ENCODE data around the gene DGKI. TPM values are rescaled to one million over a fixed set of nuclear protein-coding genes. Genes with fewer than 3 reads are reported as not detected.

DGKI gene
- total RNA-seq, 4 donors from 2014 or later, result 45.1 to 71.0 (median 48.7) TPM

- intact Hi-C loops (cut with DNase I), result no loop called here
- TF ChIP-seq, protein P1, sequence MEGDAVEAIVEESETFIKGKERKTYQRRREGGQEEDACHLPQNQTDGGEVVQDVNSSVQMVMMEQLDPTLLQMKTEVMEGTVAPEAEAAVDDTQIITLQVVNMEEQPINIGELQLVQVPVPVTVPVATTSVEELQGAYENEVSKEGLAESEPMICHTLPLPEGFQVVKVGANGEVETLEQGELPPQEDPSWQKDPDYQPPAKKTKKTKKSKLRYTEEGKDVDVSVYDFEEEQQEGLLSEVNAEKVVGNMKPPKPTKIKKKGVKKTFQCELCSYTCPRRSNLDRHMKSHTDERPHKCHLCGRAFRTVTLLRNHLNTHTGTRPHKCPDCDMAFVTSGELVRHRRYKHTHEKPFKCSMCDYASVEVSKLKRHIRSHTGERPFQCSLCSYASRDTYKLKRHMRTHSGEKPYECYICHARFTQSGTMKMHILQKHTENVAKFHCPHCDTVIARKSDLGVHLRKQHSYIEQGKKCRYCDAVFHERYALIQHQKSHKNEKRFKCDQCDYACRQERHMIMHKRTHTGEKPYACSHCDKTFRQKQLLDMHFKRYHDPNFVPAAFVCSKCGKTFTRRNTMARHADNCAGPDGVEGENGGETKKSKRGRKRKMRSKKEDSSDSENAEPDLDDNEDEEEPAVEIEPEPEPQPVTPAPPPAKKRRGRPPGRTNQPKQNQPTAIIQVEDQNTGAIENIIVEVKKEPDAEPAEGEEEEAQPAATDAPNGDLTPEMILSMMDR (IDR thresholded peaks at IDR 0.05), result no peak
- no peak for TF ChIP-seq POLR2A (IDR thresholded peaks at IDR 0.05)
- no peaks in the 10 kb centered on the region for H3K9me3 ChIP-seq
- H3K4me3 ChIP-seq (replicated peaks in 1 of 3), result no peak overlapping the region
- H3K27ac ChIP-seq, result no peak overlapping the region
- 96 to 97% methylated on average over 3 of the region's 3 CpGs for WGBS, 2 donors
- peaks cover 0 to 8% of the 10 kb centered on the region in 2 donors for H3K36me3 ChIP-seq
- no peaks in the 10 kb centered on the region for H3K27me3 ChIP-seq
- no peak for DNase-seq
- peaks cover 12% of the 10 kb centered on the region in 2 donors for H3K4me1 ChIP-seq
Observed at GRCh38 chr7:137869260-137869659, 22.5 kb upstream of the DGKI start.

DNA sequence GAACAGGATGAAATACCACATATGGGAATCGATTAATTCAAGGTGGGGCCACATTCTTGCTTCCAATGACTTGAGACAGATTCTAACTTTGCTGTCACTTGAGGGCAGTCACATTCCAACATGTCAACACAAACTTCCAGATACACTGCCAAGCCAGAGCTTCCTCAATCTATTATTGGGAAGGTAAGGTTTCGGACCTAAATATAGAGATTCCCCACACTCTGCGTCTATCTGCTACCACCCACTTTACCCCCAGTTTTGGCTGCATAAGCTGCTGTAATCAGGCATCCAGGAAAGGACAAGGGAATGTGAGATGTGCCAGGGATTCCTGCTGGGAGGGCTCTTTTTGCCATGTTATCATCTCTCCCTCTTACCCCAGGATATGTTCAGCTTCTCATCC, 20.5 kb upstream of the DGKI start:
- TF ChIP-seq POLR2A (IDR thresholded peaks at IDR 0.05), result no peak
- TF ChIP-seq, protein P1 (IDR thresholded peaks at IDR 0.05), result no peak
- intact Hi-C loops (cut with DNase I), result no loop called here
- Histone ChIP-seq H3K27me3 (no peaks in the 10 kb centered on the region), H3K36me3 (peaks cover 0 to 8% of the 10 kb centered on the region in 2 donors), H3K27ac (no peak overlapping the region), H3K4me1 (no peaks in the 10 kb centered on the region), H3K4me3 (replicated peaks in 1 of 3) (no peak overlapping the region), H3K9me3 (no peaks in the 10 kb centered on the region)
- WGBS, 2 donors, result 93% methylated on average over 3 of the region's 3 CpGs
- DNase-seq, result no peak

- TF ChIP-seq POLR2A (IDR thresholded peaks at IDR 0.05), result no peak
- TF ChIP-seq, protein P1 (IDR thresholded peaks at IDR 0.05), result no peak
- no peak for DNase-seq
- H3K27ac ChIP-seq, result no peak overlapping the region
- intact Hi-C loops (cut with DNase I), result no loop called here
- no peaks in the 10 kb centered on the region for H3K4me1 ChIP-seq
- no peak overlapping the region for H3K4me3 ChIP-seq (replicated peaks in 1 of 3)
- 94 to 95% methylated on average over 1 of the region's 1 CpG for WGBS, 2 donors
- no peaks in the 10 kb centered on the region for H3K27me3 ChIP-seq
- peaks cover 0 to 8% of the 10 kb centered on the region in 2 donors for H3K36me3 ChIP-seq
- H3K9me3 ChIP-seq, result no peaks in the 10 kb centered on the region
Observed at GRCh38 chr7:137865764-137866163, 19.0 kb upstream of the DGKI start.

DNA sequence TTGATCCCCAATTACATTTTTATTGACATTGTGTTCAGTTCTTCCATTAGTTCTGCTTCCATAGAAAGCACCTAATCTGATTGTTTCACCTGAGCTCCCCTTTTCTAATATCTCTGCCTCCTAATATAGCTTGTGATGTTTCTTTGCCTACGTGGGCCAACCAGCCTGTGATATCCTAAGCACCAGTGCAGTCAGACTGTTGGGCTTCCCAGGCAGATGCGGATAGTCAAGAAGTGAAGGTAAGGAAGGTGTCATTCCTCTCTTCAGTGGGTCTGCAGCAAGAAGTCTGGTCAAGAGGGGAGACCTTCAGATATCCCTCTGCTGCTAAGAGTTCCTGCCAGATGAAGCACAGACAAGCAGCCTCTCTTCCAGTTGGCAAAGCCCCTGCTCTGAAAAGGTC, 16.2 kb upstream of the DGKI start:
- TF ChIP-seq POLR2A (IDR thresholded peaks at IDR 0.05), result no peak
- whole genome bisulfite sequencing, 2 donors, result 94 to 97% methylated on average over 2 of the region's 2 CpGs
- H3K27ac ChIP-seq, result no peak overlapping the region
- DNase-seq, result no peak
- no peak overlapping the region for H3K4me3 ChIP-seq (replicated peaks in 1 of 3)
- H3K4me1 ChIP-seq, result no peaks in the 10 kb centered on the region
- H3K27me3 ChIP-seq, result no peaks in the 10 kb centered on the region
- peaks cover 0 to 8% of the 10 kb centered on the region in 2 donors for H3K36me3 ChIP-seq
- intact Hi-C loops (cut with DNase I), result no loop called here
- no peaks in the 10 kb centered on the region for H3K9me3 ChIP-seq

DNA sequence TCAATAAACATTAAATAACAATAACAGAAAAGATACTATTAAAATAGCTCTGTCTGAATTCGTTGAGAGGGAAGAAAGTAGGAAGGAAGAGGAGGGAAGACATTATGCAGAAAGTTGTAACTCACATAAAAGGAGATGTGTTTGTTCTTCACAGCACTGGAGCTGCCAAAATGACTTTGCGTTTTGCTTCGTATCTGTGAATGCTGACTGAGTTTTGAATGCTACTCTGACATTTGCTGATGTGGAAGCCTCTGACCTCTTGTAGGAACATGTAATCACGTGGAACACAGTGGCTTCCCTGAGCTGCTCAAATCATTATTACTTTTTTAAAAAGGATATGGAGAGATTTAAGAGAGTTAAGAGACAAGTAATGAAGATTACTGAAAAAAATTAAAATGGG, 15.6 kb upstream of the DGKI start:
- no peak overlapping the region for H3K27ac ChIP-seq
- no peak overlapping the region for H3K4me3 ChIP-seq (replicated peaks in 1 of 3)
- WGBS, 2 donors, result 53 to 67% methylated on average over 4 of the region's 4 CpGs
- intact Hi-C loops (cut with DNase I), result no loop called here
- peaks cover 0 to 8% of the 10 kb centered on the region in 2 donors for H3K36me3 ChIP-seq
- DNase-seq, result no peak
- H3K27me3 ChIP-seq, result no peaks in the 10 kb centered on the region
- H3K4me1 ChIP-seq, result no peaks in the 10 kb centered on the region
- TF ChIP-seq POLR2A (IDR thresholded peaks at IDR 0.05), result no peak
- TF ChIP-seq, protein P1 (IDR thresholded peaks at IDR 0.05), result no peak
- no peaks in the 10 kb centered on the region for H3K9me3 ChIP-seq

GRCh38 chr7:137860542-137860941, 13.8 kb upstream of the DGKI start:
- peaks cover 0 to 7% of the 10 kb centered on the region in 2 donors for H3K36me3 ChIP-seq

More at GRCh38 chr7:137860542-137860941, 13.8 kb upstream of the DGKI start:
- DNase-seq, result no peak
- intact Hi-C loops (cut with DNase I), result no loop called here
- no peak overlapping the region for H3K27ac ChIP-seq
- TF ChIP-seq POLR2A (IDR thresholded peaks at IDR 0.05), result no peak
- TF ChIP-seq, protein P1 (IDR thresholded peaks at IDR 0.05), result no peak
- no peaks in the 10 kb centered on the region for H3K9me3 ChIP-seq
- no peak overlapping the region for H3K4me3 ChIP-seq (replicated peaks in 1 of 3)
- H3K27me3 ChIP-seq, result no peaks in the 10 kb centered on the region
- WGBS, 2 donors, result 98 to 99% methylated on average over 2 of the region's 2 CpGs
- H3K4me1 ChIP-seq, result no peaks in the 10 kb centered on the region

Data from thyroid gland (tissue), 4 donors.